ENCODE data around the gene SUSD3.

GRCh38 chr9:93076101-93076791 lies 17.7 kb downstream of the SUSD3 start:
- TF ChIP-seq SIN3A (IDR thresholded peaks at IDR 0.05; ENCODE audit: low read depth, low read length), result no peak
- TF ChIP-seq POLR2A (IDR thresholded peaks at IDR 0.05; ENCODE audit: low read depth, low read length), result no peak
- TF ChIP-seq EZH2 (IDR thresholded peaks at IDR 0.05; ENCODE audit: borderline replicate concordance, control insufficient read depth, low read depth, low read length), result no peak
- TF ChIP-seq POLR2AphosphoS5 (IDR thresholded peaks at IDR 0.05; ENCODE audit: low read length), result no peak
- TF ChIP-seq IRF3 (IDR thresholded peaks at IDR 0.05), result no peak
- TF ChIP-seq SMC3 (IDR thresholded peaks at IDR 0.05; ENCODE audit: borderline replicate concordance, low read length), result no peak
- no peak for TF ChIP-seq JUNB (IDR thresholded peaks at IDR 0.05)
- TF ChIP-seq FOXK2 (IDR thresholded peaks at IDR 0.05), result no peak
